Measurements from ENCODE around the gene TTC23L.
A peak's percentile ranks its signal among the peaks of the same experiment; 100 is the strongest.
"Not testable (repeated sequence)": the region's sequence is repeated elsewhere in the genome, so short reads cannot be mapped to it uniquely, and the experiment has no call there.

TTC23L gene

GRCh38 chr5:34838785-34839714 lies at the start of gene TTC23L:
Gene TTC23L (plus strand): TSS chr5:34839164. CDS start chr5:34840672, 1,508 bp downstream.
- peak; percentile 81 for DNase-seq (ENCODE audit: low spot score)

GRCh38 chr5:34789639-34790038 lies 49.3 kb upstream of the TTC23L start:
- no peak for DNase-seq (ENCODE audit: low spot score)

GRCh38 chr5:34790069-34790468 lies 48.9 kb upstream of the TTC23L start:
- DNase-seq (ENCODE audit: low spot score) = no peak

GRCh38 chr5:34791761-34792244 lies 47.2 kb upstream of the TTC23L start:
- peak; percentile 51 for DNase-seq (ENCODE audit: low spot score)

GRCh38 chr5:34802834-34803563 lies 36.0 kb upstream of the TTC23L start:
- no peak for DNase-seq (ENCODE audit: low spot score)

- no peak for DNase-seq (ENCODE audit: low spot score)
Measured at GRCh38 chr5:34803974-34804732, 34.8 kb upstream of the TTC23L start.

GRCh38 chr5:34804913-34805312 lies 34.1 kb upstream of the TTC23L start:
- DNase-seq (ENCODE audit: low spot score) = no peak

- no peak for DNase-seq (ENCODE audit: low spot score)
Measured at GRCh38 chr5:34806532-34806931, 32.4 kb upstream of the TTC23L start.

GRCh38 chr5:34811706-34812105 lies 27.3 kb upstream of the TTC23L start:
- peak; percentile 32 for DNase-seq (ENCODE audit: low spot score)

GRCh38 chr5:34813509-34813908 lies 25.5 kb upstream of the TTC23L start:
- DNase-seq (ENCODE audit: low spot score) = no peak

- peak; percentile 16 for DNase-seq (ENCODE audit: low spot score)
Measured at GRCh38 chr5:34817558-34818351, 21.2 kb upstream of the TTC23L start.

- DNase-seq (ENCODE audit: low spot score) = no peak
Measured at GRCh38 chr5:34818717-34819116, 20.2 kb upstream of the TTC23L start.

- DNase-seq (ENCODE audit: low spot score) = no peak
Measured at GRCh38 chr5:34820593-34820992, 18.4 kb upstream of the TTC23L start.

GRCh38 chr5:34822956-34823715 lies 15.8 kb upstream of the TTC23L start:
- no peak for DNase-seq (ENCODE audit: low spot score)

- DNase-seq (ENCODE audit: low spot score) = no peak
Measured at GRCh38 chr5:34826347-34826746, 12.6 kb upstream of the TTC23L start.

- DNase-seq (ENCODE audit: low spot score) = no peak
Measured at GRCh38 chr5:34827588-34828506, 11.1 kb upstream of the TTC23L start.

- not testable (repeated sequence) for DNase-seq (ENCODE audit: low spot score)
Measured at GRCh38 chr5:34830827-34831226, 8.1 kb upstream of the TTC23L start.

GRCh38 chr5:34831303-34831702 lies 7.7 kb upstream of the TTC23L start:
- no peak for DNase-seq (ENCODE audit: low spot score)

- DNase-seq (ENCODE audit: low spot score) = no peak
Measured at GRCh38 chr5:34832568-34832967, 6.4 kb upstream of the TTC23L start.
